ENCODE data around the gene DCLK3. TPM values are rescaled to one million over a fixed set of nuclear protein-coding genes. Genes with fewer than 3 reads are reported as not detected.

Gene DCLK3
- total RNA-seq, 1 experiment from 2014 or later = not detected

- Histone ChIP-seq H3K27me3 (replicated peaks; ENCODE audit: control insufficient read depth, insufficient read depth, low read length) (no peaks in the 10 kb centered on the region; the same call in 1 of the 2 replicates), H3K4me1 (no peaks in the 10 kb centered on the region), H3K9me3 (no peaks in the 10 kb centered on the region), H3K4me3 (ENCODE audit: low read depth, low read length) (no peak overlapping the region), H3K36me3 (ENCODE audit: control insufficient read depth, insufficient read depth, low read length) (no peaks in the 10 kb centered on the region)
- H3K27ac Mint-ChIP-seq (ENCODE audit: unreplicated experiment) = no peak overlapping the region
- peaks cover 26% of the 10 kb centered on the region for H3K27me3 Mint-ChIP-seq (ENCODE audit: insufficient read depth, unreplicated experiment)
- CTCF ChIA-PET = no interaction called here
- no peaks in the 10 kb centered on the region for H3K36me3 Mint-ChIP-seq (ENCODE audit: insufficient read depth, unreplicated experiment)
- H3K4me3 Mint-ChIP-seq (ENCODE audit: unreplicated experiment) = no peak overlapping the region
- H3K9me3 Mint-ChIP-seq (ENCODE audit: unreplicated experiment) = no peaks in the 10 kb centered on the region
- no TSS peak for BruUV-seq (replicated peaks)
- TF ChIP-seq CTCF (IDR thresholded peaks at IDR 0.05; ENCODE audit: insufficient read depth in 1 of 2, low read depth in 1 of 2, low read length in 1 of 2, severe bottlenecking in 1 of 2, unreplicated experiment in 1 of 2) = no peak
- DNase-seq = no peak
- intact Hi-C loops (cut with micrococcal nuclease; ENCODE audit: unreplicated experiment) = no loop called here
- POLR2A ChIA-PET = no interaction called here
- H3K4me1 Mint-ChIP-seq (ENCODE audit: low read depth, unreplicated experiment) = no peaks in the 10 kb centered on the region
These were observed 318 bp upstream of the DCLK3 start for GRCh38 chr3:36764704-36765038.

GRCh38 chr3:36762918-36763849 is 1.2 kb downstream of the DCLK3 start:
- no peak overlapping the region for H3K4me3 Mint-ChIP-seq (ENCODE audit: unreplicated experiment)
- H3K27me3 ChIP-seq (replicated peaks; ENCODE audit: control insufficient read depth, insufficient read depth, low read length) = no peaks in the 10 kb centered on the region; the same call in 1 of the 2 replicates
- H3K4me1 Mint-ChIP-seq (ENCODE audit: low read depth, unreplicated experiment) = no peaks in the 10 kb centered on the region
- H3K36me3 ChIP-seq (ENCODE audit: control insufficient read depth, insufficient read depth, low read length) = no peaks in the 10 kb centered on the region
- H3K27ac Mint-ChIP-seq (ENCODE audit: unreplicated experiment) = no peak overlapping the region
- no peaks in the 10 kb centered on the region for H3K4me1 ChIP-seq
- no peak overlapping the region for H3K4me3 ChIP-seq (ENCODE audit: low read depth, low read length)
- BruUV-seq (replicated peaks) = no TSS peak
- no peaks in the 10 kb centered on the region for H3K9me3 Mint-ChIP-seq (ENCODE audit: unreplicated experiment)
- intact Hi-C loops (cut with micrococcal nuclease; ENCODE audit: unreplicated experiment) = no loop called here
- ChIA-PET CTCF (no interaction called here), POLR2A (no interaction called here)
- peaks cover 28% of the 10 kb centered on the region for H3K27me3 Mint-ChIP-seq (ENCODE audit: insufficient read depth, unreplicated experiment)
- no peak for TF ChIP-seq CTCF (IDR thresholded peaks at IDR 0.05; ENCODE audit: insufficient read depth in 1 of 2, low read depth in 1 of 2, low read length in 1 of 2, severe bottlenecking in 1 of 2, unreplicated experiment in 1 of 2)
- DNase-seq = no peak
- H3K9me3 ChIP-seq = no peaks in the 10 kb centered on the region
- H3K36me3 Mint-ChIP-seq (ENCODE audit: insufficient read depth, unreplicated experiment) = no peaks in the 10 kb centered on the region

- Histone ChIP-seq H3K4me3 (ENCODE audit: low read depth, low read length) (no peak overlapping the region), H3K36me3 (ENCODE audit: control insufficient read depth, insufficient read depth, low read length) (no peaks in the 10 kb centered on the region), H3K27me3 (replicated peaks; ENCODE audit: control insufficient read depth, insufficient read depth, low read length) (no peaks in the 10 kb centered on the region), H3K4me1 (no peaks in the 10 kb centered on the region), H3K9me3 (no peaks in the 10 kb centered on the region)
- CTCF ChIA-PET = no interaction called here
- Mint-ChIP-seq H3K36me3 (ENCODE audit: insufficient read depth, unreplicated experiment) (no peaks in the 10 kb centered on the region), H3K4me1 (ENCODE audit: low read depth, unreplicated experiment) (no peaks in the 10 kb centered on the region), H3K27me3 (ENCODE audit: insufficient read depth, unreplicated experiment) (peaks cover 24% of the 10 kb centered on the region), H3K9me3 (ENCODE audit: unreplicated experiment) (no peaks in the 10 kb centered on the region), H3K27ac (ENCODE audit: unreplicated experiment) (no peak overlapping the region), H3K4me3 (ENCODE audit: unreplicated experiment) (no peak overlapping the region)
- intact Hi-C loops (cut with micrococcal nuclease; ENCODE audit: unreplicated experiment) = no loop called here
- BruUV-seq (replicated peaks) = no TSS peak
- DNase-seq = no peak
- TF ChIP-seq CTCF (IDR thresholded peaks at IDR 0.05; ENCODE audit: insufficient read depth in 1 of 2, low read depth in 1 of 2, low read length in 1 of 2, severe bottlenecking in 1 of 2, unreplicated experiment in 1 of 2) = no peak
- POLR2A ChIA-PET = no interaction called here
These were observed 2.6 kb downstream of the DCLK3 start for GRCh38 chr3:36761779-36762178.

All from Caco-2 (cell line).